ENCODE data around the gene TFDP2.

The TFDP2 gene

GRCh38 chr3:141945726-141946485 is 203.4 kb downstream of the TFDP2 start:
- H3K27ac ChIP-seq, result no peak overlapping the region
- TF ChIP-seq CTCF (IDR thresholded peaks at IDR 0.05), result no peak
- TF ChIP-seq ZFX (IDR thresholded peaks at IDR 0.05; ENCODE audit: borderline replicate concordance), result no peak

DNA sequence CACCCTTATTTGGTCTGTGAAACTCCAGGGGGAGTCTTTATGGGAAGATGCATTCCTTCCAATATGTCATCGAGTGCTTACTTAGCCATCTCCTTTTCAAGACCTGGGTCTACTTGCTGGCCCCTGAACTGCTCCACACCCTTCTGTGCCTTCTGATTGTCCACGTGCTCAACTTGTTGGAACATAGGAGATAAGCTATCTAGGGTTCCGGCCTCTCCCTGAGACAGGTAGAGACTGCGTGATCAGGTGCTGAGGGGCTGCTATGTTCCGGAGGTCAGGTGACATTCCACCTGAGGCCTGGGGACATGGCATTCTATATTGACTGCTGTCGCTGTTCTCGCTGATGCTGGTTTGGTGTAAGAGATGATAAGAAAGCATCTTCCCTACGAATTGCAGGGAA is 207.3 kb downstream of the TFDP2 start:
- TF ChIP-seq CTCF (IDR thresholded peaks at IDR 0.05) (no peak), ZFX (IDR thresholded peaks at IDR 0.05; ENCODE audit: borderline replicate concordance) (no peak)

GRCh38 chr3:141941093-141941492 is 208.3 kb downstream of the TFDP2 start:
- peak overlapping the region; percentile 61 for H3K27ac ChIP-seq
- TF ChIP-seq ZFX (IDR thresholded peaks at IDR 0.05; ENCODE audit: borderline replicate concordance) (no peak), CTCF (IDR thresholded peaks at IDR 0.05) (no peak)

More for the DNA sequence above, 207.3 kb downstream of the TFDP2 start:
- no peak overlapping the region for H3K27ac ChIP-seq

DNA sequence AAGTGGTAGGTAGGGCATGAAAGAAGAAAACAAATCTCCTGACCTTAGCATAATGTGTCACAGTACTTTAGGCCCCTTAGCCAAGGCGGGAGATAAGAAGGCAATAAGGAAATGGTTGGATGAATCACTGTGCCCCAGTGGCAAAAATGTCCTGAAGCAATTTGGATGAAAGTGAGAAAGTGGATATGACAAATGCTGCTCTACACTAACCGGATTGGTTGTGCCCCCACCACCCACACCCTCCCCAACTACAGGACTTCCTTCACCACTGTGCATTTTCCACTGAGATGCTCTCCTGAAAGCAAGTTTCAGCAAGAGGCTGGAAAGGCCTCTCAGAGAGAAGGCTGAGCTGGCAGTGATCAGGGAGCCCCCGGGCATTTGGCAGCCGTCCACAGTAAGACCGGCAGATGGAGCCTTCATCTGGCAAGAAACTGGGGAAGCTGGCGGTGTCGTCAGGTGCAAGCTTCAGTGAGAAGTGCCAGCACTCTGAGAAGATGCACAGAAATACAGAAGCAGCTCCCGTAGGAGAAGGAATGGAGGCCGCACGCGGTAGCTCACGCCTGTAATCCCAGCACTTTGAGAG is 209.1 kb downstream of the TFDP2 start:
- peak overlapping the region; percentile 61 for H3K27ac ChIP-seq
- no peak for TF ChIP-seq ZFX (IDR thresholded peaks at IDR 0.05; ENCODE audit: borderline replicate concordance)
- TF ChIP-seq CTCF (IDR thresholded peaks at IDR 0.05), result no peak

DNA sequence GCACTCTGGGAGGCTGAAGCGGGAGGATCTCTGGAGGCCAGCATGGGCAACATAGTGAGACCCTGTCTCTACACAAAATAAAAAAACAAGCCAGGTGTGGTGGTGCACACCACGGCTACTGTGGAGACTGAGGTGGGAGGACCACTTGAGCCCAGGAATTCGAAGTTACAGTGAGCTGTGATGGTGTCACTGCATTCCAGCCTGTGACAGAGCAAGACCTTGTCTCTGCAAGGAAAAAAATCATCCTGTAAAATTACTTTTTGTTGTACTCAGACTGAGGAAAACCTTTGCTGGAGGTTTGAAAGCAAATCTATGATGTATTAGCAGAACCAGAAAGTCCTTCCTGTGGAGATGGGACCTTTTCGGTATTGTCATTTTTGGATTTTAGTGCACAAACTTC is 209.6 kb downstream of the TFDP2 start:
- H3K27ac ChIP-seq, result peak overlapping the region; percentile 61
- no peak for TF ChIP-seq ZFX (IDR thresholded peaks at IDR 0.05; ENCODE audit: borderline replicate concordance)
- no peak for TF ChIP-seq CTCF (IDR thresholded peaks at IDR 0.05)

- no peak overlapping the region for H3K27ac ChIP-seq
- TF ChIP-seq ZFX (IDR thresholded peaks at IDR 0.05; ENCODE audit: borderline replicate concordance) (no peak), CTCF (IDR thresholded peaks at IDR 0.05) (no peak)
These were observed 211.3 kb downstream of the TFDP2 start for GRCh38 chr3:141938011-141938500.

- H3K27ac ChIP-seq, result no peak overlapping the region
- TF ChIP-seq ZFX (IDR thresholded peaks at IDR 0.05; ENCODE audit: borderline replicate concordance) (no peak), CTCF (IDR thresholded peaks at IDR 0.05) (no peak)
These were observed 215.0 kb downstream of the TFDP2 start for GRCh38 chr3:141934354-141934753.

Data from 22Rv1 (cell line).